Gastrocnemius medialis (tissue), 4 donors: Measurements from ENCODE around the gene HOXA7.

Experiments used
- CTCF ChIP-seq, 5 experiments: fragments of 450-650 bp in 3 of 5; fragments of 200-600 bp in 2 of 5; sonication (generic) in 2 of 5; IDR thresholded peaks in 4 of 5; conservative IDR thresholded peaks in 1 of 5; 1 replicate in 4 of 5; 2 replicates in 1 of 5; pipeline ENCODE4 v1.5.1; 2016 to 2019; ENCODE audit warnings: antibody characterized with exemption in 5 of 5, mild to moderate bottlenecking in 3 of 5, moderate library complexity in 3 of 5
- POLR2A ChIP-seq, 2 donors: fragments of 450-650 bp; IDR thresholded peaks; one replicate each; pipeline ENCODE4 v1.6.1; 2017; ENCODE audit warnings: antibody characterized with exemption in 2 of 2, mild to moderate bottlenecking in 2 of 2, moderate library complexity in 2 of 2

- peak; percentile 99 to 100 (median 100) for TF ChIP-seq CTCF (IDR thresholded peaks at IDR 0.05 in 4 of 5, conservative IDR thresholded peaks at IDR 0.05 in 1 of 5)
- TF ChIP-seq POLR2A (IDR thresholded peaks at IDR 0.05), result no peak
Observed at GRCh38 chr7:27160546-27161213, 4.2 kb upstream of the HOXA7 start.
